HG03139 (cell line): ENCODE data around the gene CCDC93.

ENCODE experiments used
- ATAC-seq: cut with Tn5 transposase; IDR thresholded peaks from one replicate; pipeline ENCODE4 v1.9.1; 2021; ENCODE audit not compliant: unreplicated experiment

The CCDC93 gene

DNA sequence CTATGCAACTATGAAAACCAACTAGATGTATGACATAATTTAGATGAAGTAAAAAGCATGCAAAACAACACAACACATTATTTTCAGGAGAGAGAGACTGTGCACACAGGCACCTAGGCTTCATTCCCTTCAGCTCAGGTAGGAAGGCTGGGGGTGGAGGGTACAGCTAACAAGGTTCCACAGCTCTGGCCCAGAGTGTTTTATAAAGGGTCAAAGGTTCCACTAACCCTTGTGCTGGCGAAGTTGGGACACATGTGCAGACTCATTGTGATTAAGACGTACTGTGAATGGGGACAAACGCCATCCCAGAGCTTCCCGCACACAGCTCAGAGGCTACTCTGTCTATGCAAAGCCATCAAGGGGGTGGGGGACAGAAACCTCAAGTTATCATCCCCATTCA is 19.1 kb downstream of the CCDC93 start:
- ATAC-seq: no peak

DNA sequence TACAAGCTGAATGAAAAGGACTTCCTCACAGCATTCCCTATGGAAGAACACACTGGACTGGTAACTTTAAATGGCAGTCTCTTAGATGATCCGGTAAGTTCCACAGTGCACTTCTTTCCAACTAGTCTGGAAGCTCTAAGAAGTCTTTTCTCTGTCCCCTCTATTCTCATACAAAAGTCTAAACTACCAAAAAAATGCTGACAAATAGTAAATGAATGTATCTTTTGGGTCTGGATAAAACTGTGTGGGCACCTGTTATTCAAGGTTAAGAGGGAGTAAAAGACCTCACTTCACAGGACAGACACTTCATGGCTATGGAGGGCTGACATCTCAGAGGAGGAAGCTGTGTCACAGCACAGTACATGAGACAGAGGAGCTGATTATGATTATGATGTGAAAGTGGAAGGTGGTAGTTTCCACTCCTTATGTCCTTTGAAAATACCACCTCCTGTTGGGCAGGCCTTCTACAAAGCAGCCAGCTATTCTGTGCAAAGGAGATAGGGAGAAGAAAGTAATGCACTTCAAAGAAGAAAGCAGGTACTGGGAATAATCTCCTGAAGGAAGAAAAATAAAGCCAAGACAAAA is 23.9 kb downstream of the CCDC93 start:
- no peak for ATAC-seq

DNA sequence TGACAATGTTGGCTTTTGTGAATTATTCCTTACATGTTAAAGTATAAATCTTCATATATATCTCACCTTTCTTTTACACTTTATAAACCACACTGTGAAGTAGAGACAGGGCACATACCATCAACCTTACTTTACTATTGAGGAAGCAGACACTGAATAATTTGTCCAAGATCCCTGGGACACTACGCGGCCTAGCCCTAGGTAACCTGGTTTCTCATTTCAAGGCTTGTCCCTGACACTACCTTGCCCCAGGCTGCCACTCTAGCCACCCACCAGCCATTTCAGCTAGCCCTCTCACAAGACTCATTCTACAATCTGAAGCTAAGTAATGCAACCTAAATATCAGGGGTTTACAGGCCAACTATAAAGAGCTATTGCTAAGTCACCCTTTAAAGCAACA is 26.7 kb downstream of the CCDC93 start:
- no peak for ATAC-seq

DNA sequence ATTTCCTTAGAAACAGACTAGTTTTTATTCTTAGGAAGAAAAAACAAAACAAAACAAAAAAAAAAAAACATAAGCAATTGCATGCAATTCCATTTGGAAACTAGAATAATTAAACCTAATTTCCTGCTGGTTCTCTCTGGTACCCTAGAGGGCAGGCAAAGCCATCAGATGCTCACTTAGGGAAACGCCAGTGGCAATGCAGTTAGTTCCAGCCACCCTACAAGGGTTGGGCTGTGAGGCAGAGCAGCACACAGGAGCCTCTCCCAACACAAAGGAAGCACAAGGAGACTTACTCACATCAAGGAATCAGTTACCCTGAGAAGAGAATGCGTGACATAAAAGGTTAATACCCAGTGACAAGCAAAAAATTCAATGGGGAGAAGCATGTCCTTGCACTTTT is 28.8 kb downstream of the CCDC93 start:
- ATAC-seq: no peak

DNA sequence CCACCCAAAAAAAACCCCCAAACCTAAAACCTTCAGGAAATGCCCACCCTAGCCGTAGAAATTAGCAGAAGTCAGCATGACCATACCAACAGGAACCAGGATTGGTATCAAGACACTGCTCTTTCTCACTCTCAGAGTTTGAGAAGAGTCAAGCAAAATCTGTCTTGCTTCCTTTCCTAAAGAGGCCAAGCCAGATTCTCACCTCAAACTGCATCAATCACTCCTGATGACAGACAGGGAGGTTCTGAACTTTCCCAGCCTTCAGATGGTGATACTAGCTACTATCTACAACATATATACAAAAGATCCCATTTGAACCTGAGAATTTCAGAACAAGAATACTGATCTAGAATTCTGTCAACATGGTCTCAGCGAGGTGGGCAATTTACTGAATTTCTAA is 29.7 kb downstream of the CCDC93 start:
- no peak for ATAC-seq

DNA sequence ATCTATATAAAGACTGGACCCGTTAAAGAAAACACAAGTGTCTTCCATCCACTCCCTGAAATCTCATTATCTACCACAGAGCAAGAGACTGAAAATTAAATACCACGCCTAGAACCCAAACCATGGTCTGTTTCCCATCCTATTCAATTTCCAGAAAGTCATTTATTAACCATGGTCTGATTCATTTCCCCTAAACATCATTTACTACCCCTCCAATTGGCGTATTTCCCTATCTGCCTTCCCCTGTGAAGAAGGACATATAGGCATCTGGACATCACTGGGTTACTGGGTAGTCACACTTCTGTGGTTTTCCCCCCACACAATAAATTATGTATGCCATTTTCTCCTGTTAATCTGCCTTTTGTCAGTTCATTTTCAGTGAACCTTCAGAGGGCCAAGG is 30.8 kb downstream of the CCDC93 start:
- ATAC-seq: no peak

DNA sequence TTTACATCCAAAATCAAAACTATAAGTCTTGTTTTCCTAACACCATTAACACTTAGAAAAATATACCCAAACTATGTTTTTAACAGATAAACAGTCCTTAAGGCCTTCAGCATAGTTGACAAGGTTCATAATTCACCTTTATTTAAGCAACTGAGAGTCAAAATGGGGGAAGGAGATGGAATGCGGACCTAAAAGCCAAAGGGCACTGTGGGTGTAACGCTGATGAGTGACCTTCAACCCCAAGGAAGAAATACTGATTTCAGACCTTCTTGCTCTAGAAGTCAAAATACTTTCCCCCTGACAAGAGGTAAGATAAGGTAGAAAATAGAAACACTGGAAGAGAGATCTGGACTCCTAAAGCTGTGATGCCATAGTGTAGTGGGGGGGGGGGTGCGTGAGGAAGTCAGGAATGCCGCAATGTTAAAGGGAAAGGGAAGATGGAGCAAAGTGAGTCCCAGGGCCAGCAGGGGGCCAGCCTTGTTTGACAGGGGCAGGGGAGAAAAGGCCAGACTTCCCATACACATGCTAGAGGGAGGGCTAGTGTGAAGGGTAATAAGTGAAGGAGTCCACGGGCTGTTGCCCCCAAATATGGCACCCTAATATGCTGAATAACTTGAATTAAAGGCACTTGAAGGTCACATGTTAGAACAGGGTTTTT is 31.4 kb downstream of the CCDC93 start:
- no peak for ATAC-seq

DNA sequence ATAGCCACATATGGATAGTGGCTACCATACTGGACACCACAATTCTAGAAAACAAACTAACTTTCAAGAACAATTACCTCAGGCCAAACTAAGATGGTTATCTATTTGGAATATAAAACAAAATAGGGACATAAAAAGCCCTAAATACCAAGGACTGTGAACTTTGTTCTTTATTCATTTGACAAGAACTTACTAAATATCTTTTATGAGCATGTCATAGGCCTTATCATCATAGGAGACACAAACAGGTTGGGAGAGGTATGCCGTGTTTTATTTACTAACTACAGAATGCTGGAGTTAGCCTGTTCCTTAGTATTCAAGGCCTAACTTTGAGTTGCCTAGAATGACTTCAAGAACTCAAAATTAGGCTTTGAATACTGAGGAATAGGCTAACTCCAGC is 32.1 kb downstream of the CCDC93 start:
- no peak for ATAC-seq

DNA sequence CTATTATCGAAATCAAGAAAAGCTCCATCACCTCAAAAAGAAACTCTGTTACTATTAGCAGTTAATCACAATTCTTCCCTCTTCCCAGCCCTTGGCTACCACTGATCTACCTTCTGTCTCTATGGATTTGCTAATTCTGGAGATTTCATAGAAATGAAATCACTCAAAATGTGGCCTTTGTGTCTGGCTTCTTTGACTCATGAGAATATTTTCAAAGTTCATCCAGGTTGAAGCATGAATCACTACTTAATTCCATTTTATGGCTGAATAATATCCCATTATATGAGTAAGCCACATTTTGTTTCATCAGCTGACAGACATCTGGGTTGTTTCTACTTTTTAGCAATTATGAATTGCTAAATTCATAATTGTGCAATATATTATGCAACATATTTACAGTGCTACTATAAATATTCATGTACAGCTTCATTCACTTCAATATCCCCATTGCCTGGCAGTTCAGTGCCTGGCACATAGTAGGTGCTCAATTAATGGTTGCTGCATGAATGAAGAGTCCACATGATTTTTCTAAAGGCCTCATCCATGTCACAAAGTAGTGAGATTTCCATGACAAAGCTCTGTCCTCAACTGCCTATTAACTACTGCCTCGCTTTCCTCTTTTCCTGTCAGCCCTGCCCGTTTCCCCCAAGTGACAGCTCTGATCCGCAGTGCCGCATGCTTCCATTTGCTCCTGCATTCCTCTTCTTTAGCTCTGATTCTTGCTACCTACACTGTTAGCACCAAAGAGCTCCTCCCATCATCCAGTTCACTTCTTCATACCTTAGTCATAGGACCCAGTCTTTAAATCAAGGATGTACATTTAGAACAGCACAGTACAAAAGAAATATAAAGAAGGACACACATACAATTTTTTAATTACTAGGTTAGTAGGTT is 32.8 kb downstream of the CCDC93 start:
- no peak for ATAC-seq

DNA sequence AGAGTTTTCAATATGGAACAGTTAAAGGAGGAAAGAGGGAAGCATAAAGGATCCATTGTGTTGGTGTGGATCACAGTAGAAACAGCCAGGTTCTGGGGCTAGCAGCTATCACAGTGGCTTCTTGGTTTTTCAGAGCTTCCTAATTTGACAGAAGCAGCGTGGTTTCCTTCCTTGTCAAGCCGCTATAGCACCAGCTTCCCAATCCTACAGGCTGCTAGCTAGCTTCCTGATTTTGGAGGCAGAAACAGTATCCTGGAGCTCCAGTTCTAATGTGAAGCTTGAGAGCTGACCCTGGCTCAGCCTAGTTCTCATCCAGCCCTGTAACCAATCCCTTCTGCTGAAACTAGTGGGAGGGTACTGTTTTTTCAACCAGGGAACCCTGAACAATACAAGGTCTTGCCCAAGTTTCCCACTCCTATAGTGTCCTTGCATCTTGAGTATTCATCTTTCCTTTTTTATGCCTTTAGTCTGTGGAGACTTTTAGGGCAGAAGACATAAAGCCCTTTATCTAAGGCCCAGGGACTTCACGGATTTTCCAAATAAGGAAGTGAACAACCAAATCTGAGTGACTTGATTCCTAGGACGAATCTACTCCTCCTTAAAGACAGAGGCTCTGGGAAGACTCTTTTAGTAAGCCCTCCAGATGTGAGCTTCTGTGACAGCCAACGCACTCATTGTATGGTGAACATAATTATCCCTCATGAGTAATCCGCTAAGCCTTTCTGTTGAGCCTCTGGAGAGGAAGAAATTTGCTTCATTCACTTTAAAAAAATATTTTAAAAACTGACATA is 33.8 kb downstream of the CCDC93 start:
- ATAC-seq: no peak

DNA sequence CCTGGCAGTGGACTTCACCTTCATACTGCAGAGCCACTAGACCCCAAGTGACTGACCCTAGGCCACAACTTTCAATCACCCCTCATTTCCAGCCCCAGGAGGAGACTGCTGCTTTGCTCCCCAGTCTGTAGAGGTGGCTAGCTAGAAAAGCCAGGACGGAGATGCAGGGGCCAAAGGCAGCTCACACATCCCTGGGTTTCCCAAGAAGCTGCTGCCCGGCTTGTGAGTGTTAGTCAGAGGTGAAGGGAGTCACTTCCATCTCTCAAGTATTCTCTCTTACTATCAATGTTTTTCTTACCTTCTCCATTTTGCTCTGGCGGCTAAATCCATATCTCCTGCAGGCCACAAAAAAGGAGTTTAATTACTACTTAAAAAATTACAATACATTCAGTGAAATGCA is 36.2 kb downstream of the CCDC93 start:
- no peak for ATAC-seq

DNA sequence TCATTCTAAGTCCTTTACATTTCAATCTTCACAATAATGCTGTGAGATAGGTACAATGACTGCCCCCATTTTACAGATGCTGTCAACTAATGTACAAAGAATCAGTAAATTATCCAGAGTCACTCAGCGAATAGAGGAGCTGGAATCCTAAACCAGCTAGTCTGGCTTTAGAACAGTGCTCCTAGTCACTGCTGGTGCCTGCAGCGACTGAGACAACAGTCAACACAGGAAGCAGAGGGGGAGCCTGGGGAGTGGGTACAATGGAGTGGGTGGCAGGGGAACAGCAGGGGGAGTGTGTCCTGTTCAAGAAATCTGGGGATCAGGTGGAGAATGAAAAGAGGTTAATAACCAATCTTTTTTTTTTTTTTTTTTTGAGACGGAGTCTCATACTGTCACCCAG is 37.3 kb downstream of the CCDC93 start:
- no peak for ATAC-seq

DNA sequence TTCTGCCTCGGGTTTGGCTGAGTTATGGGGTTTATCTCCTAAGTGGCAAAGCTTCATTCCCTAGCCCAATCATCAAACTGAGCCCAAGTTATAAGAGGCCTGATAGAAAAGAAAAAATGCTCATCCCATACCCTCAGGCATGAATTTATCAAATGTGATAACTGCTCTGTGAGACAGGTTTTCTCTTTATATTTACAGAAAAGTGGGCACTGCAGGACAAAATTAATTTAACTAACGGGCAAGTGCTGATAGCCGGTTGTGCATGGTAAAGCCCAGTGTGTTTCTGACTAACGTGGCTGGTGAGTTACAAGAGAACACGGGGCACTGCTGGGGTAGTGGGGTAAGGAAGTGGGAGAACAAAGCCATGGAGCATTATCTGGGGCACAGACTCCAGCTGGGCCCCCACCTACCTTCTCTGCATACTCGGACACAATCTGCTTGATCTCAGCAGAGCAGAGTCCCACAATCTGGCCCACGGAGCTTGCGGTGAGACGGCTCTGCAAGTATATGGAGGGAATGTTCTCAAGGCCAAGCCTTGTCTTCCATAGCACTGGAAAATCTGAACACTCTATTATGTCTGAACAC is 40.3 kb downstream of the CCDC93 start:
- ATAC-seq: no peak

DNA sequence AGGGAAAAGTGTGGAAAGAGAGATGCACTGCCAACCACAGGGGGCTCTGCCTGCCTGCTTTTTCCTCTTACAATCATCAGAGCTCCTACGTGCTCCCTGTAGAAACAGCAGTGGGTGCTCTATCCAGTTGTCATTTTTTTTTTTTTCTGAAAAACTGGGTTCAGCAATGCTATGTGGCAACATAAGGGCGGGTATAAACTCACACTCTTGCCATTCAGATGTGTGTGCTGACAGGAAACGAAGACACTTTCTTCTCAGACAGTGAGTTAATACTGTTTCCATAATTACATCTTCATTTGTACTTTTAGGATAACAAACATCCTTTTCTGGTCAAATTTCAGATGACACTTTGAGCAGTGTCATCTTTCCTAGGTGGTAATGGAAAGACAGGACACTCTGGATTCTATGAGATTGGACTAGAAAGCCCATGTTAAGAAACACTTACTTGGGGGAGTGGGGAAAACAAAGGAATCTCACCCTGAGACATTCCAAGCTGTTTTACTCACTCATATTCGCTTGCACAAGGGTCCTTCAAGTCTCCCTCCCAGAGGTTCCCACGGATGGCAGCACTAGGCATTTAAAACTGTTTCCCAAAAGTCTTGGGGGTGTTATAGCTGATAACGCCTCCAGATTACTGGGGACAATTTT is 41.3 kb downstream of the CCDC93 start:
- no peak for ATAC-seq

DNA sequence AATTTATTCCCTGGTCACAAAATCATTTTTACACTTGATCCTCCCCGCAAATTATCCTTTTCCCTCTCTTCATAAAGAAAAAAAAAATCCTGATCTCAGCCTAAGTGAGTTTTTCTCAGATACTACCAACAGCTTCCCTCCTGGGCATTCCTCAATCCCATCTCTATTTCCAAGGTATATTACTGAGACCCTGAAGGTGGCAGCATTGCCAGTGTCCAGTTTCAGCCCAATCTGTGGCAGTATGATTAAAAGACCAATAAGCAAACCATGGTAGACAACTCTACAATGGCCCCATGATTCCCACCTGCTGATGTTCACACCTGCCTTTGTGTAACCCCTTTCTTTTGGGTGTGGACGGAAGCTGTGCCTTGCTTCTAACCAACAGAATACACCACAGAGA is 45.1 kb downstream of the CCDC93 start:
- ATAC-seq: no peak

DNA sequence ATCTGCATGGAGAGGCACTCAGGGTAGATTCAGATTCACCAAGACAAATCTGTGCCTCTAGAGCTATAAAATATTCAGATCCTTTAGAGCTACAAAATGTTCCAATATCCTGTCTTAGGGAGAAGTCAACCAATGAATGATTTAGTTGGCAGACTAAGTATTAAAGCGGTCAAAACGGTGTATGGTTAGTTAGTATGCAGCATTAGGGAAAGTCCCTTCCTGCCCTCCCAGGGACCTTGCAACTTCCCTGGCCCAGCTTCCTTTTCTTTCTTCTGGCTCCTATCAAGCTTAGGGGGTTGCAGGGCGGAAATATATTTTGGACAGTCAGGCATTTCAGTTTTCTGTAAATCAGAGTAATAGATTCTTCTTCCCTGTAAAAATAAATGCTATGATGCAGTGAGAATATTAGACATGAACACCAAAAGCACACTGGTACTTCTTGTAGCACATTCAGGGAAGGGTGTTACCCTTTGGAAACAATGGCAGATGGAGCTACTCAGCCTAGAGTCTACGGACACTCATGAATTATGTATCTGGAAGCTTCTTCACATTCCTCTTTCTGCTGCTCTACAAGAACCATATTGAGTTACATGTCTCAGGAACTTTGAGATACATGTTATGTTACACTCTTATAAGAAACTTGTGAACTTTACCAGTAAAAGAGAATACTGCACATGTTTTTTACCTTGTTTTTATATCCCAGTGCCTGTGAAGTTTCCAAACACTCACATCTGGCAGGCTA is 45.7 kb downstream of the CCDC93 start:
- no peak for ATAC-seq

DNA sequence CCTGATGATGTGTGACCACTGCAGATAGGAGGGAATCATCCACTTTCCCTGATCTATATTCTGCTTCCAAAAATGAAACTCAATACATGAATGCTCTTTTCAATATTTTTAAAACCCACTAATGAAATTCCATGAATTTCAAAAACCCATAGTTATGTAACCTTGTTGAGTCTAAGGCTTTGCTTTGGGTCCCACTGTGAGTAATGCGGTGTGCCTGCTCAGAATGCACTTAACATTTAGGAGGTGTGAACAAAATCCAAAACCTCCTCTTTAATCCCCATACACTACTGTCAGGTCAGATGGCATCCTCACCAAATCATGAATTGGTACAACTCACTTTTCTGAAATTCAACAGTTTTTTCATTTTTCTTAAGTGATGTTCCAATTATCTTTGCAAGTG is 50.4 kb downstream of the CCDC93 start:
- ATAC-seq: no peak

DNA sequence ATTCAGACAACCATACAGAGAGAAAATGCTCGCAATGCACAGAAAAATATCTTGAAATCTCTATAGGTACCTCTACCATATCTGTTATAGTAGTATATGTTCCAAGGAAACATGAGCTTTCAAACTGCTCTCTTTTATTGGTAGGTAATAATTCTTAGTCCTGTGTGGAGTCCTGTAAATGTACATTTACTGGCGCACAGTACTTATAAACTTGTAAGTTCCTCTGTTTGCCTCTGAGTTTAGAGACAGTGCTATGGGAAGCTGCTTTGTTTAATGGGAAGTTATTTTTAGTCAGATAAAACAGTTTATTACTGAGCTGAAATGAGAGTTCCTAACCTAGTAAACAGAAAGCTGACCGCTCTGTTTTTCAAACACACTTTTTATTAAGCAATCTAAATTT is 52.7 kb downstream of the CCDC93 start:
- ATAC-seq: no peak

DNA sequence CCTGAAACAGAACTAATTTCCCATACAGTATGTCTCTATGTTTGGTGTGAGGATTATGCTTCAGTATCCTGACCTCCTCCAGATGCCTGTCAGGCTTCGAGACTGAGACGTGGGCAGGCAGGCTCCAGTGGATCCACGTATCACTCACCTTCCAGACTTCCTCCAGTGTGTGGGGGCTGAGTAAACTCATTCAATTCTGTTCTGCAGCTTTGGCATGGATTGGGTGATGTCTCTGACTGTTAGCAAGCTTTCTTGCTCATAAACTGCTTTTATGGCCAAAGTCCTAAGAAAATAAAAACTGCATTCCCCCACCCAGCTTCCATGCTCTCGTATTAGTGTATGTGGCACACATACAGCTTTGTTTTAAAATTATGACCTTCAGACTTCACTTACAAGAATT is 53.6 kb downstream of the CCDC93 start:
- ATAC-seq: no peak

DNA sequence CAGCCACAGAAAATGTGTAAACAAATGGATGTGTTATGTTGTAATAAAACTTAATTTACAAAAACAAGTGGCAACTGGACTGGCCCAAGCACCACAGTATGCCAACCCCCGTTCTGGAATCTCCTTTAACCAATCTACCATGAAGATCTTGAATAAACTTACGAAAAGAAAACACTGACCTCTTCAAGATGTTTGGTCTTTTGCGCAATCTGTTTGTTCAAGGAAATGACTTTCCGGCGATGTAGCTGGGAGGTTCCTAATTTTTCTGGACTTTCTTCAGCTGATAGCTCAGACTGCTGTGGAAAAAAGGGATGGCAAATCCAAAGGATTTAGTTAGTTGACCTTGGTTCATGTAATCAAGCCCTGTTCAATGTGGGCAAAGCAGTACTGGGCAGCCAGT is 55.7 kb downstream of the CCDC93 start:
- no peak for ATAC-seq
